ENCODE measurements around the gene TAS2R40.
"Not testable (repeated sequence)": the region's sequence is repeated elsewhere in the genome, so short reads cannot be mapped to it uniquely, and the experiment has no call there.

TAS2R40 gene

DNA sequence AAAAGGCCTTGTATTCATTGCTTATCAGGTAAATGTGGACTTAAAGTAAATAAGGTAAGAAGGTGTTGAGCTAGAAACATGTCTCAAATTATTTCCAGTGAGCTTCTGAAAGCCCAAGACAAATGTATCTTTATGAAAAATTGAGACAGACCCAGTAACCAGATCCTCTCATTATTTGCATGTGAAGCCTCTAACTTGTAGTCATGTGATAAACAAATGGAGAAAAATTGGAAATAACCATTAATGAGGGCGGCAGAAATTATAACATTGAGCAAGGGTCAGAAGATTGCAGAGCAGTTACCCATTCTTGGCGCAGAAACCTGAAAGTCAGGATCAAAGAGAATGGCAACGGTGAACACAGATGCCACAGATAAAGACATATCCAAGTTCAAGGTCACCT lies at the start of gene TAS2R40:
Gene TAS2R40 (plus strand): TSS at position 301 of the 400 bp plus-strand sequence. CDS start 42 bp downstream, at position 343.
- DNase-seq (ENCODE audit: low spot score) = no peak

- no peak for DNase-seq (ENCODE audit: low spot score)
Measured at GRCh38 chr7:143172354-143172753, 49.5 kb upstream of the TAS2R40 start.

- no peak for DNase-seq (ENCODE audit: low spot score)
Measured at GRCh38 chr7:143176128-143176527, 45.7 kb upstream of the TAS2R40 start.

GRCh38 chr7:143177374-143178119 lies 44.3 kb upstream of the TAS2R40 start:
- DNase-seq (ENCODE audit: low spot score) = no peak

DNA sequence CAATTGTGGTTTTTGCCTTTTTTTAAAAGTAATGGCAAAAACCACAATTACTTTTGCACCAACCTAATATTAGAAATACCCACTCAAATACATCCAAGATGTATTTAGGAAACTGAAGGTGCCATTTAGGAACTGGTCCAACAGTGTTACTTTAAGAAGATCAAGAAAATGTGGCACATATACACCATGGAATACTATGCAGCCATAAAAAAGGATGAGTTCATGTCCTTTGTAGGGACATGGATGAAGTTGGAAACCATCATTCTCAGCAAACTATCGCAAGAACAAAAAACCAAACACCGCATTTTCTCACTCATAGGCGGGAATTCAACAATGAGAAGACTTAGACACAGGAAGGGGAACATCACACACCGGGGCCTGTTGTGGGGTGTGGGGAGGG lies 41.1 kb upstream of the TAS2R40 start:
- not testable (repeated sequence) for DNase-seq (ENCODE audit: low spot score)

- no peak for DNase-seq (ENCODE audit: low spot score)
Measured at GRCh38 chr7:143181349-143181748, 40.5 kb upstream of the TAS2R40 start.

DNA sequence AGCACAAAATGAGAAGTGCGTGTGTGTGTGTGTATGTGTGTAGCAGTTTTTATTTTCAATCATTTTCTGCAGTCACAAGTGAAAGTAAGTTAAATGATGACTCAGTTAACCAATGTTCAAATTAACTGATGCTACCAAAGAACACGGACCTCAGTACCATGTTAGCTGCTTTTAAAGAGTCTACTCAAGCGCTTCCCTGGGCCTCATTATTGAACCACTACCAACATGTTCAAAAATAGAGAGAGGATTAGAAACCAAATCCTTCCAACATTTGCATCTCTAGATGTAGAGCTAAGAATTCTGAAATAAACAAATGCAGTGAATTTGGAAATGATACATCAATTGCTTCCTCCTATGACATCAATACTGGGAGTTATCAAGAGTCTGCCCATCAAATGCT lies 38.8 kb upstream of the TAS2R40 start, which contains the start of gene TAS2R39:
Gene TAS2R39 (plus strand): TSS at position 396 of the 400 bp plus-strand sequence. CDS start 0 bp downstream, at position 396.
- DNase-seq (ENCODE audit: low spot score) = no peak

GRCh38 chr7:143185551-143185950 lies 36.3 kb upstream of the TAS2R40 start:
- no peak for DNase-seq (ENCODE audit: low spot score)

- no peak for DNase-seq (ENCODE audit: low spot score)
Measured at GRCh38 chr7:143188994-143189393, 32.8 kb upstream of the TAS2R40 start.

DNA sequence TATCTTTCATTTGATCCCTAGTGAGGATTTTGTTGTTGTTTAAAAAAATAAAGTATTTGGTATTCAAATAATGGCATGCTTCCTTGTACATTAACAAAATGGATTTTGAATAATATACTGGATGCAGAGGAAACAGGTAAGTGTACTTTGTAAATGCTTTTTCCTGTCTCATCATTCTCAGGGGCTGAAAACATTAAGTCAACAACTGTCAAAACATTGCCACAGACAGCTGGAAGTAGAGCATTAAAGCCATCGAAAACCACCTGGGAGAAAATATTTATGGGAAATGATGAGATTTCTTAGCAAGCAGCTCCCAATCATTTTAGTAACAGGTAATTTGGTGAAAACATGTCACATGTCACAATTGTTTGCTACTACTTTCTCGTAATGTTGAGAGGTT lies 28.0 kb upstream of the TAS2R40 start:
- no peak for DNase-seq (ENCODE audit: low spot score)

DNA sequence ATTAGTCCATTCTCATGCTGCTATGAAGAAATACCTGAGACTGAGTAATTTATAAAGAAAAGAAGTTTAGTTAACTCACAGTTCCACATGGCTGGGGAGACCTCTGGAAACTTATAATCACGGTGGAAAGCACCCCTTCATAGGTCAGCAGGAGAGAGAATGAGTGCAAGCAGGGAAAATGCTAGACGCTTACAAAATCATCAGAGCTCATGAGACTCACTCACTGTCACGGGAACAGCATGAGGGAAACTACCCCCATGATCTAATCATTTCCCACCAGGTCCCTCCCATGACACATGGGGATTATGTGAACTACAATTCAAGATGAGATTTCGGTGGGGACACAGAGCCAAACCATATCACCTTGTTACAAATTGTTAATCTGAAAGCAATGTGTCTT lies 22.8 kb upstream of the TAS2R40 start:
- peak; percentile 5 for DNase-seq (ENCODE audit: low spot score)

- no peak for DNase-seq (ENCODE audit: low spot score)
Measured at GRCh38 chr7:143202161-143202560, 19.7 kb upstream of the TAS2R40 start.

- DNase-seq (ENCODE audit: low spot score) = no peak
Measured at GRCh38 chr7:143203386-143203785, 18.5 kb upstream of the TAS2R40 start.

GRCh38 chr7:143205560-143206293 lies 16.1 kb upstream of the TAS2R40 start:
- DNase-seq (ENCODE audit: low spot score) = no peak

- DNase-seq (ENCODE audit: low spot score) = no peak
Measured at GRCh38 chr7:143210541-143210940, 11.3 kb upstream of the TAS2R40 start.

- not testable (repeated sequence) for DNase-seq (ENCODE audit: low spot score)
Measured at GRCh38 chr7:143213478-143213877, 8.4 kb upstream of the TAS2R40 start.

GRCh38 chr7:143214789-143215679 lies 6.8 kb upstream of the TAS2R40 start:
- DNase-seq (ENCODE audit: low spot score) = peak; percentile 92

DNA sequence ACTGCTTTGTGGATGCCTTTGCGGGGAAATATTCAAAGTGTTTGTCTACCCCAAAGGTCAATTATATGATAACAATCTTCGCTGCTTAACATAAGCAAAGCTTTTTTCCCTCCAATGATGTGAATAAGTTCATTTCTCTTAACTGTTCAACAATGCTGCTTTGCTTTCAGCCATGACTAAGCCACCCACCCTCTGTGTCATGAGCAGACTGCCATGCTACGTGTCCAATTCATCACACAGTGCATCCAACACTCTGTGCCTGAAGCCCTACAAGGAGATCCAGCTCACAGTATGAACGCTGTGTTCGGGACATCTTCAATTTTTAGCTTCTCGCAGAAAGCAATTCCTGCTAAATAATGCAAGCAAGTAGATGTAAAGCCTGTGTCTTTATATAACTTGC lies 5.7 kb upstream of the TAS2R40 start:
- peak; percentile 52 for DNase-seq (ENCODE audit: low spot score)

DNA sequence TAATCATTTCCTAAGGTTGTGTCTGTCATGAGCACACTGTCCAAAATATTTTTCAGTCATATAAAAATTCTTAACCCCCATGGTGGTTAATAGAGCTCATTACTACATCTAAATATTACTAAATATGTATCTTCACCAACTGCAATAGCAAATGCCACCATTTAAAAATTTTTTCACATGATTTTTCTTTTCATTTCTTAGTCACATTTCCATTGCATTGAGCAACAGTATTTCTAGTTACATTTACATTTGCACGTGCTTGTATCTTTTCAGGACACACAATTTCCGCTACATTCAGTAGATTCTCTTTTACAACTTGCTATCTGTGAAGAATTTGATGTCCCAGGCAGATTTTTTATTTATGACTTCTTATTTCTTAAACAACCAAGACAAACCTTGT lies 5.2 kb upstream of the TAS2R40 start:
- DNase-seq (ENCODE audit: low spot score) = no peak

GRCh38 chr7:143217806-143218205 lies 4.0 kb upstream of the TAS2R40 start:
- no peak for DNase-seq (ENCODE audit: low spot score)

GRCh38 chr7:143221286-143221685 lies 551 bp upstream of the TAS2R40 start:
- DNase-seq (ENCODE audit: low spot score) = no peak

DNA sequence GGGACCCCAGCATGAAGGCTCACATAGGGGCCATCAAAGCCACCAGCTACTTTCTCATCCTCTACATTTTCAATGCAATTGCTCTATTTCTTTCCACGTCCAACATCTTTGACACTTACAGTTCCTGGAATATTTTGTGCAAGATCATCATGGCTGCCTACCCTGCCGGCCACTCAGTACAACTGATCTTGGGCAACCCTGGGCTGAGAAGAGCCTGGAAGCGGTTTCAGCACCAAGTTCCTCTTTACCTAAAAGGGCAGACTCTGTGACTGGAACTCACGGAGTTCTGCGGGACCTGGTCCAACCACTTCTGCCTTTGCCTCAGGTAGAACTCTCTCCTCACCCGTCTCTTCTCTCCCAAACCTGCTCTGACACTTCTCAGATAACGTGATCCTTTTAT lies 945 bp downstream of the TAS2R40 start:
- no peak for DNase-seq (ENCODE audit: low spot score)

Data from RKO (cell line).